HepG2 (cell line): ENCODE measurements around the gene RBMS2. TPM values are rescaled to one million over a fixed set of nuclear protein-coding genes. Genes with fewer than 3 reads are reported as not detected.

Experiments
- ATM ChIP-seq: fragments of 450-650 bp; IDR thresholded peaks from 2 replicates; pipeline ENCODE4 v1.7.1; 2017; ENCODE audit warnings: mild to moderate bottlenecking, borderline replicate concordance
- BORCS8-MEF2B ChIP-seq: sonication (generic); formaldehyde crosslinking; IDR thresholded peaks from 2 replicates; pipeline ENCODE4 v1.8.0; 2022; ENCODE audit warnings: mild to moderate bottlenecking, missing genetic modification reagents
- CSRNP2 ChIP-seq: sonication (generic); formaldehyde crosslinking; conservative IDR thresholded peaks from 2 replicates; pipeline ENCODE4 v1.8.0; 2022; ENCODE audit warnings: low read depth, missing genetic modification reagents
- HMGXB4 ChIP-seq, 2 experiments: sonication (generic) in 1 of 2; formaldehyde crosslinking in 1 of 2; IDR thresholded peaks; 2 replicates each; pipeline versions ENCODE4 v1.4.0 to v1.6.1; 2018 to 2020; ENCODE audit warnings: missing genetic modification reagents in 2 of 2, borderline replicate concordance in 1 of 2, low read depth in 1 of 2, mild to moderate bottlenecking in 1 of 2, missing biosample characterization in 1 of 2
- MAFG ChIP-seq: sonication (generic); formaldehyde crosslinking; IDR thresholded peaks from 2 replicates; pipeline ENCODE4 v1.5.1; 2020; ENCODE audit warnings: mild to moderate bottlenecking, missing genetic modification reagents
- MAZ ChIP-seq, 2 experiments: sonication (generic) in 1 of 2; formaldehyde crosslinking in 1 of 2; IDR thresholded peaks; 2 replicates each; pipeline versions ENCODE4 v1.5.0 to v1.6.1; 2012 to 2020; ENCODE audit warnings: low read depth in 2 of 2, mild to moderate bottlenecking in 2 of 2, borderline replicate concordance in 1 of 2, improper control_type of control experiment in 1 of 2, low read length in 1 of 2, missing genetic modification reagents in 1 of 2, moderate library complexity in 1 of 2
- MED1 ChIP-seq: sonication (generic); formaldehyde crosslinking; IDR thresholded peaks from 2 replicates; pipeline ENCODE4 v1.4.0; 2020; ENCODE audit warnings: missing genetic modification reagents
- NFKBIZ ChIP-seq: IDR thresholded peaks from 2 replicates; pipeline ENCODE4 v1.6.1; 2018; ENCODE audit warnings: missing genetic modification reagents, missing compliant biosample characterization
- POLR2AphosphoS5 ChIP-seq: IDR thresholded peaks from 2 replicates; pipeline ENCODE4 v1.6.1; 2012; ENCODE audit warnings: low read depth, low read length
- SAP130 ChIP-seq: IDR thresholded peaks from 2 replicates; pipeline ENCODE4 v1.6.1; 2016; ENCODE audit warnings: low read depth
- STAT6 ChIP-seq: sonication (generic); formaldehyde crosslinking; IDR thresholded peaks from 2 replicates; pipeline ENCODE4 v1.4.0; 2020; ENCODE audit warnings: missing genetic modification reagents, mild to moderate bottlenecking, borderline replicate concordance
- THAP9 ChIP-seq: sonication (generic); formaldehyde crosslinking; IDR thresholded peaks from 2 replicates; pipeline ENCODE4; 2020; ENCODE audit warnings: missing genetic modification reagents, mild to moderate bottlenecking, borderline replicate concordance
- ZNF687 ChIP-seq: sonication (generic); formaldehyde crosslinking; IDR thresholded peaks from 2 replicates; pipeline ENCODE4 v1.5.1; 2020; ENCODE audit warnings: mild to moderate bottlenecking, missing genetic modification reagents, moderate library complexity
- ZNF766 ChIP-seq: sonication (generic); formaldehyde crosslinking; IDR thresholded peaks from 2 replicates; pipeline ENCODE4 v1.5.0; 2020; ENCODE audit warnings: missing genetic modification reagents, borderline replicate concordance
- polyA plus RNA-seq, 8 experiments: library from polyadenylated mRNA; depleted of rRNA in 3 of 8; stranded (reverse) in 7 of 8; unstranded in 1 of 8; fragments of >200 nt; fragmentation: Illumina TruSeq in 4 of 8; extraction: Trizol in 4 of 8; gene quantifications; 2 replicates each; pipeline versions ENCODE4 v1.2.1 to v1.2.3, GENCODE V29; 2011 to 2016; ENCODE audit warnings: low read depth in 4 of 8, missing spikeins in 1 of 8, mixed read lengths in 1 of 8; ENCODE audit not compliant: insufficient read depth in 1 of 8
- total RNA-seq, 5 experiments: library from RNA; depleted of rRNA; stranded (reverse); fragments of >200 nt; fragmentation: Illumina TruSeq; extraction: Trizol; gene quantifications; 2 replicates each; pipeline ENCODE4 v1.2.3, GENCODE V29; 2016; ENCODE audit warnings: low read depth in 1 of 5

RBMS2 gene
- total and polyA plus RNA-seq, 2 of the 13 experiments (the other 11 are each of a cell fraction or from before 2014, with no cell fraction given), result 0.53 to 7.4 TPM

GRCh38 chr12:56565510-56566101 is 44.0 kb downstream of the RBMS2 start (continued):
- TF ChIP-seq THAP9 (CRISPR knock-in tag) (peak; percentile 31; the same call in 1 of the 2 replicates), ATM (no peak), ZNF766 (CRISPR knock-in tag) (0 out of 2 replicates have a peak, but pooled peaks have one; percentile 19), MED1 (CRISPR knock-in tag) (peak; percentile 24; the same call in 1 of the 2 replicates), STAT6 (CRISPR knock-in tag) (no peak), POLR2AphosphoS5 (peak; percentile 48; the same call in 1 of the 2 replicates), NFKBIZ (no peak), CSRNP2 (CRISPR knock-in tag) (no peak), SAP130 (CRISPR knock-in tag) (peak; percentile 32; the same call in 1 of the 2 replicates), ZNF687 (CRISPR knock-in tag) (0 out of 2 replicates have a peak, but pooled peaks have one; percentile 17), BORCS8-MEF2B (CRISPR knock-in tag) (no peak), MAFG (CRISPR knock-in tag) (no peak), MAZ (IDR thresholded peaks at IDR 0.05; ENCODE audit: borderline replicate concordance, low read depth, low read length) (no peak), MAZ (CRISPR knock-in tag; IDR thresholded peaks at IDR 0.05; ENCODE audit: low read depth) (no peak), HMGXB4 (CRISPR knock-in tag; IDR thresholded peaks at IDR 0.05; ENCODE audit: borderline replicate concordance in 1 of 2, low read depth in 1 of 2) (no peak)
